AG04450 (cell line): ENCODE measurements around the gene OR2T2. TPM values are rescaled to one million over a fixed set of nuclear protein-coding genes. Genes with fewer than 3 reads are reported as not detected.
"Not testable (repeated sequence)": the region's sequence is repeated elsewhere in the genome, so short reads cannot be mapped to it uniquely, and the experiment has no call there.

Experiments used
- CTCF ChIA-PET: fragments of 300-600, 350-600 bp; formaldehyde crosslinking; extraction: SDS; loops from one replicate; lab custom pipeline; 2022; ENCODE audit warnings: antibody characterized with exemption, inconsistent platforms; lab: Charles Lee
- POLR2A ChIA-PET: fragments of 350-600 bp; formaldehyde crosslinking; extraction: SDS; loops from one replicate; lab custom pipeline; 2021; ENCODE audit warnings: antibody characterized with exemption, inconsistent platforms; lab: Yijun Ruan, JAX
- DNase-seq: peaks from one replicate; pipeline ENCODE4 v3.0.0-alpha.2; 2011; ENCODE audit warnings: low read depth, low spot score
- H3K27ac ChIP-seq: one replicate; pipeline ENCODE4 v1.5.1; 2012; ENCODE audit warnings: low read depth, low read length, control low read depth
- H3K27me3 ChIP-seq: one replicate; pipeline ENCODE4 v1.6.0; 2012; ENCODE audit warnings: low read length; ENCODE audit not compliant: control insufficient read depth, insufficient read depth
- H3K4me3 ChIP-seq: 2 replicates; pipeline ENCODE4 v1.5.1; 2011; ENCODE audit warnings: mild to moderate bottlenecking, low read depth, low read length, control low read depth
- H3K9me3 ChIP-seq: 2 replicates; pipeline ENCODE4 v1.5.1; 2012; ENCODE audit warnings: low read length; ENCODE audit not compliant: control insufficient read depth, insufficient read depth
- polyA plus RNA-seq: library from polyadenylated mRNA; depleted of rRNA; stranded (reverse); fragments of >200 nt; gene quantifications from 2 replicates; pipeline ENCODE4 v1.2.3, GENCODE V29; 2011

OR2T2 gene
- polyA plus RNA-seq, 1 experiment, result not detected

DNA sequence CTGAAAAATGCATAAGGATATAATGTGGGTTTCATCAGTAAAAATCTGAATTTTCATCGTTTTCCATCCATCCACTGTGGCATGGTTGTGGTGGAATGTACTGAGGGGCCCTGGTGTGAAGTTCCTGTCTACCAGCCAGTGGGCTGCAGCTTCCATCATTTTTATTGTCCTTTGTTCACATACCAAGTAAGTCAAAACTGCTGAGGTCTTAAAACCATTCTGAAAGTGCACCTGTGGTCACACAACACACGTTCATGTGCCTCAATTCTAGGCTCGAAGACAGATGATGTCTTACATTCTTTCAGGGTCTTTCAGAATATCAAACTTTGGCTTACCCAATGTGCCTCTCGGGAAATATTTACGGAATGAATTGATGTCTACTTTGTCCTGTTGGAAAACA, 6.2 kb upstream of the OR2T2 start:
- POLR2A ChIA-PET, H3K4me3 ChIP-seq, H3K9me3 ChIP-seq, H3K27me3 ChIP-seq, CTCF ChIA-PET, H3K27ac ChIP-seq, DNase-seq: not testable (repeated sequence)

DNA sequence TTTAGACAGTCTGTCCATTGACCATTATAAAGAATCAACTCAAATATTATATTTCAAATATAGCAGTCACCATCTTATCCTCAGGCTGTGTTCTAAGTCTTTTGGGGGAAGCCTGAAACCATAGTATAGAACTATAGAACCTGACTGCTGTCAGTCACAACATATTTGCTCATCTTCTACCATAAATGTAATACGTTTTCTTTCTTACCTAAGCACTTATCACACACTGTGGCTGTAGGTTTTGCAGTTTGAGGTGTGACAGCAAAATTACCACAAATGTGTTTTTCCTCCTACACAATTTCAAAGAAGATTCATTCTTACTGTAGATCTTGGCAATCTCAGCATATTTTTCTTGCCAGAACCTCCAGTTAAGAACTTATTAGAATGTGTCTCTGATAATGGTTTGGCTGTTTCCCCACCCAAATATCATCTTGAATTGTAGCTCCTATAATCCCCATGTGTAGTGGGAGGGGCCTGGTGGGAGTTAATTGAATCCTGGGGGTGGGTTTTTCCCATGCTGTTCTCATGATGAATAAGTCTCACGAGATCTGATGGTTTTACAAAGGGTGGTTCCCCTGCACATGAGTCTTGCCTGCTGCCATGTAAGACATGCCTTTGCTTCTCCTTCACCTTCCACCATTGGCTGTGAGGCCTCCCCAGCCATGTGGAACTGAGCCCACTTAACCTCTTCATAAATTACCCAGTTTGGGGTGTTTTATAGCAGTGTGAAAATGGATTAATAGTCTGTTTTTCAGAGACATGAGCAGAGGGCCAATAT, 2.7 kb upstream of the OR2T2 start:
- CTCF ChIA-PET, H3K27me3 ChIP-seq, H3K9me3 ChIP-seq, DNase-seq, H3K4me3 ChIP-seq, POLR2A ChIA-PET, H3K27ac ChIP-seq: not testable (repeated sequence)

GRCh38 chr1:248444603-248445002, 834 bp upstream of the OR2T2 start:
- H3K27me3 ChIP-seq, H3K9me3 ChIP-seq, DNase-seq, H3K27ac ChIP-seq, POLR2A ChIA-PET, H3K4me3 ChIP-seq, CTCF ChIA-PET: not testable (repeated sequence)

GRCh38 chr1:248448409-248449074, 3.1 kb downstream of the OR2T2 start:
- CTCF ChIA-PET, H3K4me3 ChIP-seq, H3K27me3 ChIP-seq, DNase-seq, POLR2A ChIA-PET, H3K27ac ChIP-seq, H3K9me3 ChIP-seq: not testable (repeated sequence)

GRCh38 chr1:248449821-248450465, 4.5 kb downstream of the OR2T2 start:
- CTCF ChIA-PET, H3K27me3 ChIP-seq, H3K4me3 ChIP-seq, H3K9me3 ChIP-seq, POLR2A ChIA-PET, DNase-seq, H3K27ac ChIP-seq: not testable (repeated sequence)

DNA sequence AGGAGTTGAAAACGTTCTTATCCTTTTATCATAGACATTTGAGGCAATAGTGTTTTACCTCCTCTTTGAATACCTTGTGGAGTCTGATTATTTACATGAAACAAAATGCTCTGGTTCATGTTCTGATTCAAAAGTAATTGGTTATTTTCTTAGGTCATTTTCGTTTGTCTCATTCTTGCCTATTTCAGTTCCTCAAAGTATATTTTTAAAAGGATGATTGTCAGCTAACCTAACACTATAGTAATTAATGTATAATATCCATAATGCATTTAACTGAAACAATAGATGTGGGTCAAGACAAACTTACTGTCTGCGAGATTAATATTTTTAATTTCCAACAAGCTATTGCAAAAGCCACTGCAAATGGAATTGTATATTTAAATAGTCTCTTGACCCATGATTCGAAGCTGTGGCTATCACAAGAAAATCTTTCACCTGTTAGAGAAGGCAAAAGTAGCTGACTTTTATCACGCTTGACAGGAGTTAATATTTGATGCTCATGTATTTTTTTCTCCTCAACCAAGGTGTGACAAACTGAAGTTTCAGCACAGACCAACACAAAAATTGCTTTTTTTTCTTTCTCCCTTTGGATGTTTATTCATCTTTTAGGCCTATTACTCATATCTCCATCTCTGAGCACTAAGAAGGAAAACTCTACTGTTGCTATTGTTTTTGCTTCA, 5.2 kb downstream of the OR2T2 start:
- DNase-seq, H3K4me3 ChIP-seq, H3K27ac ChIP-seq, CTCF ChIA-PET, H3K9me3 ChIP-seq, H3K27me3 ChIP-seq, POLR2A ChIA-PET: not testable (repeated sequence)

DNA sequence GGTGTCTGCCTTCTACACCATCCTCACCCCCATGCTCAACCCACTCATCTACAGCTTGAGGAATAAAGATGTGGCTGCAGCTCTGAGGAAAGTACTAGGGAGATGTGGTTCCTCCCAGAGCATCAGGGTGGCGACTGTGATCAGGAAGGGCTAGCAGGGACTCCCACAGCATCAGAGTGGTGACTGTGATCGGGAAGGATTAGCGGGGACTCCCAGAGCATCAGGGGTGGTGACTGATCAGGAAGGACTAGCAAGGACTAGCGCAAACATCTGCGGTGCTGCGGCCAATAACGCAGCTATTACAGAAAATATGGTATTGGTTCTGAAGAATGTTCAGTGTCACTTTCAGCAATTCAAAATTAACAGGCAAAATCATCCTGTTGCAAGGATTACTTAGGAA, 8.2 kb downstream of the OR2T2 start:
- CTCF ChIA-PET, H3K4me3 ChIP-seq, H3K9me3 ChIP-seq, POLR2A ChIA-PET, H3K27ac ChIP-seq, DNase-seq, H3K27me3 ChIP-seq: not testable (repeated sequence)

- POLR2A ChIA-PET, H3K27me3 ChIP-seq, DNase-seq, H3K4me3 ChIP-seq, H3K9me3 ChIP-seq, H3K27ac ChIP-seq, CTCF ChIA-PET: not testable (repeated sequence)
Measured at GRCh38 chr1:248455045-248455444, 9.6 kb downstream of the OR2T2 start.

DNA sequence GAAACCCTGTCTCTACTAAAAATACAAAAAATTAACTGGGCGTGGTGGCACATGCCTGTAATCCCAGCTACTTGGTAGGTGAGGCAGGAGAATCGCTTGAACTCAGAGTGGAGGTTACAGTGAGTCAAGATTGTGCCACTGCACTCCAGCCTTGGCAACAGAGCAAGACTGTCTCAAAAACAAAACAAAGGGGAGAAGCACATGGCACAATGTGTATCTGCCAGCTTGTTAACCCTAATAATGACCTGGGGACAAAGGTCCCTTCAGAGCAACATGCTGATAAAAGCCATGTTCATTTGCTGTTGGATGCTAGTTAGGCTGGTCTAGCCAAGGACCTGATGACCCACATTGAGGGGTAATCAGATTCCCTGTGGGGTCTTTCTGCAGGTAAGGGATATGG, 11.2 kb downstream of the OR2T2 start:
- POLR2A ChIA-PET, DNase-seq, CTCF ChIA-PET, H3K27ac ChIP-seq, H3K9me3 ChIP-seq, H3K4me3 ChIP-seq, H3K27me3 ChIP-seq: not testable (repeated sequence)

DNA sequence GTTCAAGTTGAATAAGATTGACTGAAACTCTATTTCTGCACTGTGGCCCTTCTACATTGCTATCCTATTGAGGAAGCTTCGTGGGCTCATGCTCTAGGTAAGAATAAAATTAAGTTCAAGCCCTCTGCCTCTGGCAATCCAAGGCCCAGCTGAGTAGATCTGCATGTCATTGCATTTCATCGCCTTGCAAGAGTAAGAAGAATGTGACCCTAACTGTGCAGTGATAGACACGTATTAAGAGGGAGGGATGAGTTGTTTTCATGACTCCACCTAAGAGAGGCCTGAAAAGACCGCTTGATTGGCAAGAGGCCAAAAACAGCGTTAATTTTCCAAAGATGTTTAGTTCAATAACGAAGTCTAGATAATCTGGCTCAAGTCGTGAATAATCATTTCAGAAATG, 13.7 kb downstream of the OR2T2 start:
- H3K9me3 ChIP-seq, POLR2A ChIA-PET, H3K27ac ChIP-seq, DNase-seq, H3K4me3 ChIP-seq, CTCF ChIA-PET, H3K27me3 ChIP-seq: not testable (repeated sequence)
